NCI-H82 treated with DMSO at 0.1 percent for 48 hours (cell line): ENCODE measurements around the gene NGEF.

Experiments
- DNase-seq: peaks from one replicate; lab custom pipeline; 2025; ENCODE audit not compliant: unreplicated experiment; lab: John Stamatoyannopoulos, UW

The NGEF gene

DNA sequence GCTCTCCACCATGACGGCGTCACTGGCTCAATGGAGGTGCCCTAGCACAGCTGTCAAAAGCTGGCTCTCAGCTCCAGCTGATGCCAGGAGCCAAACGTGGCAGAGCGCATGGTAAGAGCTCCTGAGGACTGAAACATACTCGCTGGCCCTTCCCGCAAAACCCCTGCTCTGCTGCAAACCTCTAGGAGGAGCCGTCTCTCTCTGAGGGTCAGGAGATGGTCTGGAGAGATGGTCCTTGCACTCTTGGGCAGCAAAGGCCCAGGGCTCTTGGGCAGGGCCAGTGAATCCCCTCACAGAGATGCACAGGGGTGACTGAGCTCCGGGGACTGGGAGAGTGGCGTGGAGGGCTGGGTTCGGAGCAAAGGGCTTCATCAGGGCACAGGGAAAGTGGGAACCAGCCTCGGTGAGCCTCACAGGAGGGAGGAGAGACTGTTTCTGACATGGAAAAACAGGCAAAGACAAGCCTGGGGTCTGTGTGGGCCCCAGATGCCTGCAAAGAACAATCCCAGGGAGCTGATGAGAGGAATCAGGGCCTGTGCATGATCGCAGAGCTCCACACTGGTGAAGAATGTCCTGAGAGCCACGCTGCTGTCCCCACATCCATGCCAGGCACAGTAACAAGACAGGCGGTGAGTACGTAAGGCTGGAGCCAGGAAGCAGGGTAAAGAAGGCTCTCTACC lies 125.7 kb downstream of the NGEF start:
- DNase-seq = no peak

DNA sequence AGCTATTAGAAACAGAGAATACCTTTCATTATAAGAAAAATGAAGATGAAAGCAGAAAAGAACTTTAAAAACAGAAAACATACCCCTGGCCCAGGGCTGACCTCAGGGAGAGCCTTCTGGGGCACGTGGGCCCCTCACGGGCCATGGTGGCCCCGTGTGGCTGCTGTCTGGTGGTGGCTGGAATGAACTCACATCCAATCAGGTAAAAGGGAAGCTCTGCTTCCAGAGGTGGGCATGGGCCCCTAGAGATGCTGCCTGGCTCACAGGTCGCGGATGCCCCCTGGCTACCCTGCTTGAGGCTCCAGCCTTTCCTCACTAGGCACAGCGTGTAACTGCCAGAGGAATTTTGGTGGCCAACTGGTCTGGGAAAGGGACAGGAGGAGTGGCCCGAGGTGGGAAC lies 126.4 kb downstream of the NGEF start:
- DNase-seq = no peak

DNA sequence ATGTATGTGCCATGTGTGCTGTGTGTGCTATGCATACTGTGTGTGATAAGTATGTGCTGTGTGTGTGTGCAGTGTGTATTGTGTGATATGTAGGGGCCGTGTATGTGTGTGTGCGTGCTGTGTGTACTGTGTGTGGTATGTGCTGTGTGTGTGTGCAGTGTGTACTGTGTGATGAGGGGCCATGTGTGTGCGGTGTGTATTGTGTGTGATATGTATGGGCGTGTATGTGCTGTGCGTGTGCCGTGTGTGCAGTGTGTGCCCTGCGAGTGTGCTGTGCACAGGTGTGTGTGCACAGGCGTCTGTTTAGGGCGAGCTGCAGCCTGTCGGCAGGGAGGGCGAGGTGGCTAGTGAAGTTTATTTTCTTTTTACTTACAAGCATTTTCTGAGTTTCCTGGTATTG lies 126.9 kb downstream of the NGEF start:
- no peak for DNase-seq

DNA sequence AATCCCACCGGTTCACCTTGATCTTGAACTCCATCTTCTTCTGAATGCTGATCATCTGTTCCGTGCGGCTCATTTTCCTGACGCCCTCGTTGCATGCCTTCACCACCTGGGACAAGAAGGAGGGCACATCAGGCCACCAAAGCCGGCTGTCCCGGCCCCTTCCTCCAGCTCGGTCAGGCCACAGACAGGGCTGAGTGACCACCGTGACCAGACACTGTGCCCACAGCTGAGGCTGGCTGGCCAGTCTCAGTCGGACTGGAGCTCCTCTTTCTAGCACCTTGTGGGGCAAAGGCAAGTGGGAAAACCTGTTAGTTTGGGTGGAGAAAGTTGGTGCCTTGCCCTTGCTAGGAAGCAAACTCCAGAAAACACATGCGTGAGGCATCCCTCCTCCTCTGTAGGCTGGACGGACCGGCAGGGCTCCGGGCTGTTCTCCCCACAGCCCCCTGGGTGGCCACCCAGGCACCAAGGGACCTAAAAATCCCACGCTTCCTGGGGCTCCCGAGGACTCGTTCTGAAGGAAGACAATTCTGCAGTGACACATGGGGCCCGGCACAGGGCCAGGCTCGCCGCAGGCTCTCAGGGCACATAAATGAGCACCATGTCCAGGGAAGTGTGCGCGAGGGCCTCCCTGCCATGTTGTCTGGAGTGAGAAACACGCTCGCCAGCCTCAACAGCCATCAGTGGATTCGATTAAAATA lies 127.6 kb downstream of the NGEF start:
- no peak for DNase-seq

DNA sequence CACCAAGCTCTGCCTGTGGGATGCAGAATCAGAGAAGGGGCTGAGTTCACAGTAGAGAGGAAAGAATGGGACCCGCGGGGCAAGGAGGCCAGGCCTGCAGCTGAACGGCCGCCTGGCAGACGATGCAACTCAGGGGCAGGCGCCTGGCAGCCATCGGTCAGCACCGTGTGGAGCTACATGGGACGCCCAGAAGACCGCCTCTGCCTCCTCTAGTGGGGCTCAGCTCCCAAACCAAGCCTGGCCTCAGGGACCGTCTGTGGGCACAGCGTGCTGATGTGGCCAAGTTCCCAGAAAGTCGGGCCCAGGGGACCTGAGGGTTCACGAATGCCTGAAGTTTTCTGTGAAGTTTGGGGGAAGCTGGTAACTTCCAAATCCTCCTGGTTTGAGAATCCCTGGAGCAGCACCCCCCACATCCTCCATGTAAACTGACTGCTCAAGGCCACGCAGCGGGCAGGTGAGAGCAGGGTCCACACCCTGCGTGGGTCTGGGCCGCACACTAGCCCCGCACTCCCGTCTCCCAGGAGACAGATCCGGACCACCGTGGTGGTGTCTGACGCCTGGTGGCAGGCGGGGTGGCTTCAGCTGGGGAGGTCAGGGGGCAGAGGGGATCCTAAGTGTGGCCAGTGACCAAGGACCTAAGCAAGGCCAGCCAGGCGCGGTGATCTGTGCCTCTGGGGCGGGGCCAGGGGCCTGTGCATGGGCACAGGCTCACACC lies 128.3 kb downstream of the NGEF start:
- no peak for DNase-seq

DNA sequence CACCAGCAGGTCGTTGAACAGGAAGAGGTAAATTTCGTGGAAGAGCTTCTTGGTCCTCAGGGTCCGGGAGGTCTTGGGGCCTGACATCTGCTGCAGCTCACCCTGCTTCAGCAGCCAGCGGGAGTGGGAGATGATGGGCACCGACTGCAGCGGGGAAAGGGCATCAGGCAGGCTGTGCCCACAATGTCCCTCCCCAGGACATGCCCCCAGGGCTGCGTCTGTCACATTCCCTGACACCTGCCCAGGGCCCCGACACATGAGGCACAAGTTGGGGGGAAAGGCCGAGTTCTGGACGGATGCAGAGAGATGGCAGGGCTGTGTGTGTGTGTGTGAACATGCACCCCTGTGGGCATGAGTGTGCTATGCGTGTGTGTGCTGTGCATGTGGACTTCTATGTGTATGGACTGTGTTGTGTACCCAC lies 129.0 kb downstream of the NGEF start:
- no peak for DNase-seq

DNA sequence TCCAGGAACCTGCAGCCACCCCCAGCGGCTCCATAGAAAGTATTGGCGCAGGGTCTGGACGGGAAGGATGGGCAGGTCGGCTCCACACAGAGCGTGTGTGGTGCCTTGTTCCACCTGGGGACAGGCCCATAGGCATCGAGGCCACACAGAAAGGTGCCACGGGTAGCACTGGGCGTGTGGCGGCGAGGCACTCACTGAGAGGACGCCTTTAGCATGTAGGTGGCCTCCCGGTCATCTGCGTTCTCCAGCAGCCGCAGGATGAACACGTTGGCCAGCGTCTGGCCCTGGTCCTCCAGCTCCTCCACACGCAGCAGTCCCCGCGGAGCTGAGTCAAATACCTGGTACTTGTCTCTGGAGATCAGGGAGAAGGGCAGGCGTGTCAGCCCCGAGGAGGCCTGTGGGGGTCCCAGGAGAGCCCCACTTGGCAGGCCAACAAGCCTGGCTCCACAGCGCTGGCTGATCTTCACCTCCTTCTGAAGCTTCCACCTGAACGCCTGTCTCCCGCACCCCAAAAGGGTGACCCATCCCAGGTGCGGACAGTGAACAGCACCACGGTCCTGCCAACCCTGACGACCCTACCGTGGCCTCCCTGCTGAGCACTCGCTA lies 129.8 kb downstream of the NGEF start:
- DNase-seq = no peak

DNA sequence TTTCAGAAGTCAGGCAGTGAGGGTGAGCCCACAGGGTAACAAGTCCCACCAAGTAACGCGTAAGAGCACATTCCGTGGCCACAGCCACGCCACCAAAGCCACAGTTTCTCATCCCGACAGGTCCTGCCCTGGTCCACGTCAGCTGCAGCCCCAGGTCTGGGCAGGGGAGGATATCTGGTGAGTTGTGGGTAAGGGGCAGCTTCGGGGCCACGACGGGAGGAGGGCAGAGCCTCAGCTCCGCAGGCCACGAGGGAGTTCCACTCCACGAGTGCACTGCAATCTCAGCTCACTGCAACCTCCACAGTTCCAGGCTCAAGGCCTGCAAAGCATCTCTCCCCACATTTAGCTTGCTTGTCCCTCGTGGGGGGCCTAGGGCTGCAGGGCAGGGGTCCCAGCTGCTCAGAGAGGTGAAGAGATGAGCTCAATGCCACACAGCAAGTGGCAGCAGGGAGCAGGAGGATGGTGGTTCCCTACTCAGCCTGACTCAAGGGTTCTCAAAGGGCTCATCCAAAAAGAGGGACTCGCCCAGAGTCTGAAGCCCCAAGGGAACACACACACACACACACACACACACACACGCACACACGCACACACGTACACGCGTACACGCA lies 130.4 kb downstream of the NGEF start:
- DNase-seq = no peak

DNA sequence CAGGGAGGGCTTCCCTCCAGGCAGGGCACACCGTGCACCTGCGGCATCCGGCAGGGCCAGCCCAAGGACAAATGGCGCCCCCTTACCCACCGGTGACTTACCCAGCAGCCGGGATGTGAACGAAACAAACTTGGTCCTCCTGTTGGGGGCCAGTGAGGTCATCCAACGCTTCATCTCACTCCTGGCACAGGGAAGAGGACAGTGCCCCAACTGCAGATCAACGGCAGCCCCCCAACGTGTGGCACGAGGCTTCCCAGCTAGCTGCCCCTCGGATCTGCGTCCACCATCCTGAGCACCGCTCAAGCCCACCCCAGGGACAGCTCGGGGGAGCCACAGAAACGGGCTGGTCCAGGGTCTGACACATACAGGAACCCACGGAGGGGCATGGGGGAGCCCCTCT lies 131.0 kb downstream of the NGEF start:
- no peak for DNase-seq

DNA sequence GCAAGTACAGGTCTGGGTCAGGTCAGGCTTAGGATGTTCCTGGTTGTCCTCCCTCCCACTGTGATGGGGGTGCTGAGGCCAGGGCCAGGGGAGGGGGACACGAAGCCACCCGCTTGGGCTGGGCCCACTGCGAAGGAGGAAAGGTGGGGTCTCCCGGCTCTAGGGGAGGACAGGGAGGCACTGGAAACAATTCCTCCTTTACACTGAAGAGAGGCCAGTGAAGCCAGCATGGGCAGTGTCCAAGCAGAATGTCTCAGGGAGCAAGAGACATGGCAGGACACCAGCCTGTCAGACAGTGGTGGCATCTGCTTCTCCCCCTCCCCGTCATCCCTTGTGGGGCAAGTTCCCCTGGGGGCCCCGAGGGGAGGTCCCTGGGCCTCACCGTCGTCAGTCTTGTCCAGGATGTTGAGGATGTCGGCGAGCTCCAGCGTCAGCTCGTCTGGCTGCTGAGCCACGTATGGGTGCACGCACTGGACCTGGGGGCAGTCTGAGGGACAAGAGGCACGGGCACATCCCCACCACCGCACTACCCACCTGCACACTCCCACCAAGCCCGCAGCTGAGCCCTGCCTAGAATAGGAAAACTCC lies 132.2 kb downstream of the NGEF start:
- no peak for DNase-seq

DNA sequence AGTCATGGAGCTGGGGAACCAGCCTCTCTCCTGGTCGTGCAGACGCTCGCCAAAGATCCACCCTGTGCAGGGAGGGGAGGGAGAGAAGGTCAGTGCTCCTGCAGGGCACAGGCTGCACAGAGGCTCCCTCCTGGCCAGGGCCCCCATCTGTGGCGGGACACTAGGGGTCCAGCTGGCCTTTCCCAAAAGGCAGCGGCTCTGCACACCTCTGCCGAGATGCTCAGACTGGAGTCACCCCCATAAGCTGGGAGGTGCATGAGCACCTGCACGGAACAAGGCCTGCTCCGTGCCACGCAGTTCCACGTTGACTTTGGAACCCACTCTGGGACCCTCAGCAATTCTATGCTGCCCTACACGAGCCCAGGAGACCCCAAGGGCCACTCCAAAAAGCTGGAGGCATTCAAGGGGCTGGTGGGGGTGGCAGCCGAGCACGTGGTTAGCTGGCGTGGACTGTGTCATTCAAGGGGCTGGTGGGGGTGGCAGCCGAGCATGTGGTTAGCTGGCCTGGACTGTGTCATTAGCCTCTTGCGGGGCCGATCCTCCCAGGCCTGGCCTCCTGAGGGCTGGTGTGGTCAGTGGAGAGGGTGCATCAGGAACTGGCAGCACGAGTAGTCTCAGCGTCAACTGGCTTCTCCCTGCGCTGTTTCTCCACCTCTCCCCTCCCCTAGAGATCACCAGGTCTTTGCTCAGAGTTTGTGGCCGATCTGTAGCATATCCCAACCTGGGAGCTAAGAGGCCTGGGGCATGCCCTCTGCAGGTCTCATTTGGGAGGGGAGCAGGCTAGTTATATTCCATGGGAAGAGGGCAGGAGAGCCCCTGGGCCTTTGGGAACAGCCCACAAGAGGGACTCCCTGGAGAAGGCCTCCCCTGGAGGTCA lies 133.2 kb downstream of the NGEF start:
- DNase-seq = no peak

DNA sequence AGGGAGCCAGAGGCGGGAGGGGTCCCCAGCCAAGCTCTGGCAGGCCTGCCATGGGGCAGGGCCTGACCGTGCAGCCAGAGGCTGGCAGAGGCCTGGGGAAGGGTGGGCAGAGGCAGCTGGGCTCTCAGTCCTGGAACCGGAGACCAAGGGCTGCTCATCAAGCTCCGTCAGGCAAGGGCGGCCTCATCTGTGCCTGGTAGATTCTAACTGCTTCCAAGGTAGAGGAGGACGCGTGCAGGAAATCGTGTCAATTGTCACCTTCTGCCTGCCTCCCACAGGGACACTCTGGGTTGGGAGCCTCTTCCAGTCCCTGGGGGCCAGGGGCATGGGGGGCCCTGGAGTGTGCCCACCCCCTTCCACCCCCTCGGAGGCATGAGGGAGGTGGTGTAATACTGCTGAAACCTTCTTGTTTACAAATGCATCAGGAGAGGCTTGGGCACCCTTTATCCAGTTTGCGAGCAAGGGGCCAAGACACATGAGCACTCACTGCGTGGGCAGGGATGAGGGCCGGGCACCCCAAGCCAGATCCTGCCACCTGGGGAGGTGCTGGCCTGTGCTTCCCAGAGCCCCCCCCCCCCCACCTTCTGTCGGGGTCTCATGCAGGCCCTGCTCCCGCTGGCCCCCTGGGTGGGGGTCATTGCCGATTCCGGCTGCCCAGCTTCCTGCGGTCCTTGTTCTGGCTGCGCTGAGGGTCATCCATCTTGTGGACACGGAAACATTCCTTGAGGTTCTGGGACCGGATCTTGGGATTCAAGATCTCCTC lies 134.0 kb downstream of the NGEF start:
- no peak for DNase-seq

DNA sequence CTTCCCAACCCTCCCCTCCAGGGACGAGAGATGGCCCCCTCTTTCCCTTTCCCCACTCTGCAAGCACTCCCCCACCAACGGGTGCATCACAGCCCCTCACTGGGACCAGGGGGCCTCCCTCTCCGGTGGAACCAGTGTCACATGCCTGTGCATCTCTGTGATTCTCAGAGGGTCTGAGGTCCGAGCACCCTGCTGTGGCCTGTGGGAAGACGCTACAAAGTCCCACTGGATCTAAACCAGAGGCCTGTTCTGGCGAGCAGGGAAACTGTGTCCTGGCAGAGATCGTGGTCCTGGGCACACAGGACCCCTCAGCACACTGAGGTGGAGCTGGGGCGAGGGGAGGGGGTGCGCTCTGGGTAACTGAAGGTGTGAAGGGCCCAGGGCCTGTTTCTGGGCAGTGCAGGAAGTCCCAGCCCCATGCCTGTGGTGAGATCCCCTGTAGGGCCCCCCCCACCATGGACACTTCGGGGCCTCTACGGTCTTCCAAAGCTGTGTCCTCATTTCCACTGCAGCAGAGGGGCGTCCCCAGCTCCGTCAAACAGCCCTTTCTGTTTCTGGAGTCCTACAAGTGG lies 135.0 kb downstream of the NGEF start:
- DNase-seq = no peak

DNA sequence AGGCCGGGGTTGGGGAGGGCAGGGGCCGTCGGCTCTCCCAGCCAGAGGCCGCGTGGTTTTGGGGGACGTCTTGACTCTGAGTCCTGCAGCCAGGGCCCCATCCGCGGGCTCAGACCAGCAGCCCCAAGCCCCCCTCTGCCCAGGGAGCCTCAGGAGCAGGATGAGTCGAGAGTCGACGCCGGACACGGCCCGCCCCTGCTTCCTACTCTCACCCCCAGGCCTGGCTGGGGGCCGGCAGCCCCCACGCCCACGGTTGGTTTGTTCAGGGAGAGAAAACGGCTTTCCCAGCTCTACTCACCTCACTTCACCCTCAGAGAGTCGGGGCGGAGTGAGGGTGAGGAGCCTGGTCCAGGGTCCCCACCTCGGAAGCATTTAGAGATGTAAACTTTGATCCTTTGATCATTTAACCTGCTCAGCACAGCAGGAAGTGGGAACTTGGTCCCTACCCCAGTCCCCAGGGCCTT lies 136.0 kb downstream of the NGEF start:
- DNase-seq = no peak

DNA sequence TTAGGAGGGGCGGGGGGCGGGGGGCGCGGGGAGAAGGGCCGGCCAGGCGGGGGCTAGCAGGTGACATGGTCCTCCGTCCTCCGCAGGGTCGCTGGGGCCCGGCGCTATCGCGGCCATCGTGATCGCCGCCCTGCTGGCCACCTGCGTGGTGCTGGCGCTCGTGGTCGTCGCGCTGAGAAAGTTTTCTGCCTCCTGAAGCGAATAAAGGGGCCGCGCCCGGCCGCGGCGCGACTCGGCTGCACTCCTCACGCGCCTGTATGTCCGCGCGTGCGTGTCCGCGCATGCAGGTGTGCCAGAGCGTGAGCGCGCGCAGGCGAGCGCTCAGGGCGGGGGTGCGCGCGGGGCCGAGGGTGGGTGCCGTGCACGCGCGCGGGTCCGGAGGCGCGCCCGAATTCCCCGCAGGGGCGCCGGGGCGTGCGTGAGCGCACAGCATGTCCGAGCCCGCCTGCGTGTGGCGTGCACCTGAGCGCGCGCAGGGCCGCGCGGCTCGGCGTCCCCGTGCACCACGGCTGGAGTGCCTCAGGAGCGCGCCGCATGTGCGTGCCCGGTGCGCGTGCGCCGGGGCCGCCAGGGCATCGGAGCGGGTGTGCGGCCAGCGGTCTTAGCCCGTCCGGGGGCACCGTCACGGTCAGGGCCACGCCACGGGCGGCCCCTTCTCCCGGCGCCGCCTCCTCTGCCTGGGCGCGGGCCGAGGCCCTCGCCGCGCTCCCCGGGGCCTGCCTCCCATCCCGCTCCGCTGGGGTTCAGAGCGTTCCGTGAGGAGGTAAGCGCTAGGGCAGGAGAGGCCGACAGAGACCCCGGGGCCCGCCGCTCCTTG lies 136.7 kb downstream of the NGEF start:
- DNase-seq = no peak

DNA sequence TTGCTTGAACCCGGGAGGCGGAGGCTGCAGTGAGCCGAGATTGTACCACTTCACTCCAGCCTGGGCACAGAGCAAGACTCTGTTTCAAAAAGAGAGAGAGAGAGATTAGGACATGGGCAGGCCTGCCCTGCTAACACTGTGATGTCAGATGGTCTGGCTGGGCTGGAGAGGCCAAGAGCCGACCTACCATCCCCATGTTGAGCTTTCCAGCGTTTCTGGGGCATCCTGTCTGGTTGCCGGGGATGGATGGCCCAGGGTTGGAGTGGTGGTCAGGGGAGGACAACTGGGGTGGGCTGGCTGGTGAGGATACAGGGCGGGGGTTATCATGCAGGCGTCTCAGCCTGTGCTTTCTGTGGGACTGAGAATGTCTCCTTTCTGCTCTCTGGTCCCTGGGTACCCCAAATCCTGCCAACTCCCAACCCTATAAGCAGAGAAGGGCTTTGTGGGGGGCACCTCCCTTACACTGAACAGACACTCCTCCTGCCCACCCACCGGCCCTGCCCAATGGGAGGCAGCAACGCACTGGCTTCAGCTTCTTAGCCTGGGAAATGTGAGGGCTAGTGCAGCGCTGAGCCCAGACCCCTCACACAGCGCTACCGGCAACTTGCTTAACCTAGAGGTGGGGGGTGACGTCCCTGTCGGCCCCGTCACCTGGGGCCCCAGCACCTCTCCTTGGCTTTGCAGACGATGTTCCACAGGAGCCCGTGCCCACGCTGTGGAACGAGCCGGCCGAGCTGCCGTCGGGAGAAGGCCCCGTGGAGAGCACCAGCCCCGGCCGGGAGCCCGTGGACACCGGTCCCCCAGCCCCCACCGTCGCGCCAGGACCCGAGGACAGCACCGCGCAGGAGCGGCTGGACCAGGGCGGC lies 137.6 kb downstream of the NGEF start:
- no peak for DNase-seq

DNA sequence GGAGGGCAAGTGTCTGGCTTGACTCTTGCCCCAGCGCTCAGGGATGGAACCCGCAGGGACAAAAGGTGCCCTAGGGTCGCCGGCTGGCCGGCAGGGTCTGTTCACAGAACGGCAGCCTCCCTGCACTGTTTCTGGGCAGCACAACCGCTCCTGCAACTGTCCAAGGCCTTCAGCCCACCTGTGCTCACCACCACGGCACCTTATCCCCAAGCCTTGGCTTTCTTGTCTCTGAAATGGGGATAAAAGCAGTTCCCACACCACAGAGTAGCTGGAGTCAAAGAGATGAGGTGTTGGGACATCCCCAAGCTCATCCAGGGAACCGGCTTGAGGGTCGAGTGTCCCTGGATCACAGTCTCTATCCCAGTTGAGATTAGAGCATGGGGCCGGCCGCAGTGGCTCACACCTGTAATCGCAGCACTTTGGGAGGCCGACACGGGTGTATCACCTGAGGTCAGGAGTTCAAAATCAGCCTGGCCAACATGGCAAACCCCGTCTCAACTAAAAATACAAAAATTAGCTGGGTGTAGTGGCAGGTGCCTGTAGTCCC lies 138.3 kb downstream of the NGEF start:
- no peak for DNase-seq
